Right lobe of liver (tissue), 6 donors: ENCODE measurements around the gene FAM118B. TPM values are rescaled to one million over a fixed set of nuclear protein-coding genes. Genes with fewer than 3 reads are reported as not detected.
"Not testable (repeated sequence)": the region's sequence is repeated elsewhere in the genome, so short reads cannot be mapped to it uniquely, and the experiment has no call there.

Experiments used
- ATAC-seq, 4 donors: fragments of 200-7000 bp; cut with Tn5 transposase; one replicate each; pipeline ENCODE4 v1.9.1; 2020; ENCODE audit warnings: mild to moderate bottlenecking in 4 of 4, moderate library complexity in 4 of 4
- DNase-seq, 3 donors: peaks; one replicate each; pipeline ENCODE4 v3.0.0-alpha.2; 2020
- H3K27ac ChIP-seq, 3 donors: fragments of 200-600 bp; one replicate each; pipeline ENCODE4 v1.8.0; 2022
- H3K27me3 ChIP-seq, 2 donors: fragments of 200-600 bp; one replicate each; pipeline ENCODE4 v1.8.0; 2022
- H3K36me3 ChIP-seq, 4 donors: fragments of 200-600 bp; sonication (generic) in 1 of 4; one replicate each; pipeline versions ENCODE4 v1.5.1 to v1.8.0; 2017 to 2022; ENCODE audit warnings: control low read depth in 1 of 4
- H3K4me1 ChIP-seq, 4 donors: fragments of 200-600 bp; sonication (generic) in 1 of 4; one replicate each; pipeline versions ENCODE4 v1.5.1 to v1.8.0; 2017 to 2022; ENCODE audit warnings: control low read depth in 1 of 4
- H3K4me3 ChIP-seq, 3 donors: fragments of 200-600 bp; one replicate each; pipeline ENCODE4 v1.8.0; 2022
- H3K9me3 ChIP-seq, 4 donors: fragments of 200-600 bp; sonication (generic) in 1 of 4; one replicate each; pipeline versions ENCODE4 v1.5.1 to v1.8.0; 2017 to 2022; ENCODE audit warnings: control low read depth in 1 of 4
- CTCF ChIP-seq, 4 donors: fragments of 200-600 bp in 3 of 4; fragments of 450-650 bp in 1 of 4; IDR thresholded peaks; one replicate each; pipeline versions ENCODE4 v1.5.1 to v1.8.0; 2016 to 2022; ENCODE audit warnings: antibody characterized with exemption in 4 of 4, mild to moderate bottlenecking in 2 of 4
- POLR2A ChIP-seq: fragments of 450-650 bp; IDR thresholded peaks from one replicate; pipeline ENCODE4 v1.6.1; 2017; ENCODE audit warnings: antibody characterized with exemption, mild to moderate bottlenecking
- WGBS: methylation state at CpG from one replicate; pipeline ENCODE4 v1.1.6; 2018; ENCODE audit warnings: low coverage, low lambda C conversion rate; ENCODE audit not compliant: insufficient coverage; ENCODE audit errors: missing lambda C conversion rate; 5-methylcytosine and 5-hydroxymethylcytosine counted together
- intact Hi-C, 2 donors: fragments of 100-400 bp; cut with DNase I; formaldehyde crosslinking; loops; one replicate each; pipeline versions ENCODE4 v1.11.2 to v1.14.1; 2022
- total RNA-seq, 6 experiments: library from RNA; depleted of rRNA in 2 of 6; stranded (reverse); fragments of >200 nt in 2 of 6; fragmentation: NEBNext Ultra II Directional in 3 of 6; extraction: Animal tissue kit (Norgen Biotek cat#: 25700) in 3 of 6; gene quantifications; one replicate each; pipeline versions ENCODE4 v1.1.0 to v1.2.4, GENCODE V29; 2016 to 2023
- donor health status: DM: no; HTN: yes; CAD: no.
- donor health status: DM: no; HTN: no; CAD: no.
- donor health status: DM: no; HTN: no; CAD: no.
- donor health status: DM: no; HTN: yes; CAD: no.
- donor health status: DM: no; HTN: yes; CAD: no.

Gene FAM118B
- total RNA-seq, 6 experiments from 2014 or later: 4.6 to 8.3 (median 5.8) TPM

- peaks cover 0 to 11% (median 0%) of the 10 kb centered on the region in 4 donors for H3K4me1 ChIP-seq
- no peak for ATAC-seq
- no peak for TF ChIP-seq POLR2A
- TF ChIP-seq CTCF (IDR thresholded peaks at IDR 0.05): no peak
- intact Hi-C loops: no loop called here
- no peak overlapping the region for H3K27ac ChIP-seq
- no peaks in the 10 kb centered on the region for H3K9me3 ChIP-seq
- H3K36me3 ChIP-seq: peaks cover 0 to 5% (median 0%) of the 10 kb centered on the region in 4 donors
- no peak for DNase-seq
- no peak overlapping the region for H3K4me3 ChIP-seq
- no peaks in the 10 kb centered on the region for H3K27me3 ChIP-seq
- 91% methylated on average over 4 of the region's 4 CpGs for WGBS
Measured at GRCh38 chr11:126233391-126233790, 21.8 kb downstream of the FAM118B start.

- intact Hi-C loops: no loop called here
- H3K36me3 ChIP-seq: peaks cover 0 to 12% (median 2%) of the 10 kb centered on the region in 4 donors
- no peaks in the 10 kb centered on the region for H3K9me3 ChIP-seq
- ATAC-seq (peak in 3 of 4 donors; percentile 28 to 54 (median 48)), DNase-seq (no peak)
- no peaks in the 10 kb centered on the region for H3K27me3 ChIP-seq
- 71% methylated on average over 2 of the region's 2 CpGs for whole genome bisulfite sequencing
- no peak overlapping the region for H3K27ac ChIP-seq
- H3K4me1 ChIP-seq: no peaks in the 10 kb centered on the region
- TF ChIP-seq CTCF (IDR thresholded peaks at IDR 0.05) (no peak), POLR2A (no peak)
- no peak overlapping the region for H3K4me3 ChIP-seq
Measured at GRCh38 chr11:126246636-126247035, 35.1 kb downstream of the FAM118B start.

GRCh38 chr11:126253265-126253664 lies 41.7 kb downstream of the FAM118B start:
- intact Hi-C loops: no loop called here
- DNase-seq (no peak), ATAC-seq (no peak)
- 78% methylated on average over 4 of the region's 4 CpGs for WGBS
- Histone ChIP-seq H3K9me3 (no peaks in the 10 kb centered on the region), H3K4me1 (no peaks in the 10 kb centered on the region), H3K27ac (no peak overlapping the region), H3K27me3 (no peaks in the 10 kb centered on the region), H3K36me3 (peaks cover 0 to 3% (median 0%) of the 10 kb centered on the region in 4 donors), H3K4me3 (no peak overlapping the region)
- TF ChIP-seq POLR2A (no peak), CTCF (IDR thresholded peaks at IDR 0.05) (no peak)

GRCh38 chr11:126254819-126255218 lies 43.2 kb downstream of the FAM118B start:
- DNase-seq (no peak), ATAC-seq (no peak)
- H3K9me3 ChIP-seq: no peaks in the 10 kb centered on the region
- no peak for TF ChIP-seq POLR2A
- no peak for TF ChIP-seq CTCF (IDR thresholded peaks at IDR 0.05)
- H3K27me3 ChIP-seq: no peaks in the 10 kb centered on the region
- H3K27ac ChIP-seq: no peak overlapping the region
- intact Hi-C loops: no loop called here
- H3K36me3 ChIP-seq: peaks cover 0 to 3% (median 0%) of the 10 kb centered on the region in 4 donors
- 81% methylated on average over 1 of the region's 1 CpG for WGBS
- H3K4me1 ChIP-seq: no peaks in the 10 kb centered on the region
- no peak overlapping the region for H3K4me3 ChIP-seq

- H3K27ac ChIP-seq, H3K4me1 ChIP-seq, DNase-seq, H3K4me3 ChIP-seq, intact Hi-C loops, H3K9me3 ChIP-seq, H3K27me3 ChIP-seq, H3K36me3 ChIP-seq, ATAC-seq: not testable (repeated sequence)
- WGBS: 83% methylated on average over 3 of the region's 5 CpGs
Measured at GRCh38 chr11:126255507-126255906, 43.9 kb downstream of the FAM118B start.
